Amniotic stem cell (primary cell): ENCODE data around the gene PTPRH.
"Not testable (repeated sequence)": the region's sequence is repeated elsewhere in the genome, so short reads cannot be mapped to it uniquely, and the experiment has no call there.

ENCODE experiments used
- DNase-seq: peaks from one replicate; lab custom pipeline; 2025; lab: John Stamatoyannopoulos, UW

Gene PTPRH

DNA sequence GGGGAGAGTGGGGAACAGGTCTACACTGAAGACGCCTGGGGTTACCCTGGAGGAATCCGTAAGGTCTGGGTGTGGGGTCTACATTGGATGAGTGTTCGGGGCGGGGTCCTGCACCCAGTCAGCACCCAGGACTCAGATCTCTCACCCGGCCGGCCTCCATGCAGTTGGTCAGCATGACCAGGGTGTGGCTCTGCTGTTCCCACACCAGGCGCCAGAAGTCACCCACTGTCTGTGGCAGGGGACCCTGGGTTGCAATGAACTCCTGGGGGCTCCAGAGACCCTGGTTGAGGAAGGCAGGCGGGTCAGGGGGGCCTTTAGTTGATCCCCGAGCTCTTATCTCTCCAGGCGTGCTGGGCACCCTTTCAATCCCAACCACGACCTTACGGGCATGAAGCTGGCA, 23.2 kb downstream of the PTPRH start:
- DNase-seq: no peak

DNA sequence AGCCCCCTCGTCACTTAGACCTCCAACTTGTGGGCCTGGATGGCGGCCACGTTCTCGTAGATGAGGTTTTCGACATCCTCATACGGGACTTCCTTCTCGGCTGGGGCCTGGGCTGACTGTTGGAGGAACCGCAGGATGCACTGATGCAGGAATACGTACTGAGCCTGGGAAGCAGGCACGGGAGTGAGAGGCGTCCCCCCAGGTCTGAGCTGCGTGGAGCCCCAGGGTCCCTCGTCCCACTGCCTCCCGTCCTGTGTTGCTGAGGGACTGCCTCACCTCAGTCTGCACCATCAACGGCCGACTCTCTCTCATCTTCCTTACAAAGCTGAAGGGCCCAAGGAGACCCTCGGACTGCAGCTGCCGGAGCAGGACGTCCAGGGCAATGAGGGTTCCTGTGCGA, 27.6 kb downstream of the PTPRH start:
- no peak for DNase-seq

DNA sequence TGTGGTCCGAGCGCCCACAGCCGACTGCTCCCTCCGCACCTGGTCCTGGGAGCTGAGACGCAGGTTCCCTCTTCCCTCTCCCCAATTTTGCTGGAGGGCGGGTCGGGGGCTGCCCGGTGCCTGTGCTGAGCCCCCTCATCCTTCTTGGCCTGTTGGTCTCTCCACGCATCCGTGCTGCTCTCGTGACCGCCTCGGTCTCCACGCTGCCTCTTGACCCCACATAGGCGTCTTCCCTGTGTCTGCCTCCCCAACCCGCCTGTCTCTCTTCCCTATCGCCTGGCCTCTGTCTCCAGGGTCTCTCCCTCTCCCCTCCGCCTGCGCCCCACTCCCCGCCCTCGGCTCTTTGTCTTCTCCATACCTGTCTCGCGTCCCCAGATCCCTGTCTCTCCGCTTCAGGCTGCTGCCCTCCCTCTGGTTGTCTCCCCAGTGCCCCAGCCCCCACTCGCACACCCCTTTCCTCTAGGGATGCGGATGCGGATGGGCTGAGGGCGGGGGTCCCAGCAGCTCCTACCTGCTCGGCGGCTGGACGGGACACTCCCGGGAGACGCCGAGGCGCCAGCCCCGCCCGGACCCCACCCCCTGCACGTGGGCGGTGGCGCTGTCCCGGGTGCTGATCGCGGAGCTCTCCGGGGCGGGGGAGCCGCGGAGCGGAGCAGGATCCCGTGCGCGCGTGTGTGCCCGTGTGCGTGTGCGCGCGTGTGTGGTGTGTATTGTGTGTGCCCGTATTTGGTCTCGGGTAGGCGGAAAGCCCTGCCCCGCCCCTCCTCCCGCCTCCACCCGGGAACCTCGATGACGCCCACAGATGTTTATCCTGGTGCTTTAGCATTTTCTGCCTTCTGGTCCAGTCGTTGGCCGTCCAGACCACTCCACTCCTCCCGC, 29.5 kb downstream of the PTPRH start, which contains the start of gene SYT5:
Gene SYT5, minus strand, starts transcription at position 684 of the 879 bp plus-strand sequence. CDS start 1,248 bp downstream, outside the sequence.
- no peak for DNase-seq

DNA sequence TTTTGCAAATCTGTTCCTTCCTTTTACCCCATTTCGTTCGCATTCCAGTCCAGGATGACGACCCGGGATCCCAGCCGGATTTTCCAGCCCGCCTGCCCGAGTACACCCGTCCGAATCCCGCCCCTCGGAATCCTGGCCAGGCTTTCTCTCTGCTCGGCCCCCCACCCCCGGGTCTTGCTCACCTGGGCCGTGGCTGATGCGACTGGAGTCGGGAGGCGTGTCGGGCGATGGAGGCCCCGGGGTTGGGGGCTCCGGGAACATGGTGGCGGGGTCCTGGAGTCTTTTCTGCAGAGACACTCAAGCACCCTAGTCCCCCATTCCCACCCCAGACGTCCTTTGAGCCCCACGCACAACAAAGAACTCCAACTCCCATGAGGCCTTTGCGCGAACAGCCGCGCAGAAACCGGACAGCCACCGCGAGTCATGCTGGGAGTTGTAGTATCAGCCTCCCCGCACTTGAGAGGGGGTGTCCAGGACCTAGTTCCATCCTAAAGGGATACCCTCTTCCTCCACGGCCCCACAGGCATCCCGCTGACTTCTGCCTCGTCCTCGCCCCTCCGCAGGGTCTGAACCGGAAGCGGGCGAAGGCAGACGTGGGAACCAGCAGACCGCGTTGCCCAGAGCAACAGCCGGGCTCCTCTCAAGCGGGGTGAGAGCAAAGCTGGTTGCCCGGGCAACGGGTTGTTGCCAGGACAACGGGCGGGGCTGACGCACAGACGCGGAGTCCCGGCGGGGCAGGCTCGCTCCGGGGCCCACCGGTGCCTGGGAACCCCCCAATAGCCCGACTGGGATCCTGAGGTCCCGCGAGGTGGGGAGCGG, 30.3 kb downstream of the PTPRH start:
- peak; percentile 29 for DNase-seq

DNA sequence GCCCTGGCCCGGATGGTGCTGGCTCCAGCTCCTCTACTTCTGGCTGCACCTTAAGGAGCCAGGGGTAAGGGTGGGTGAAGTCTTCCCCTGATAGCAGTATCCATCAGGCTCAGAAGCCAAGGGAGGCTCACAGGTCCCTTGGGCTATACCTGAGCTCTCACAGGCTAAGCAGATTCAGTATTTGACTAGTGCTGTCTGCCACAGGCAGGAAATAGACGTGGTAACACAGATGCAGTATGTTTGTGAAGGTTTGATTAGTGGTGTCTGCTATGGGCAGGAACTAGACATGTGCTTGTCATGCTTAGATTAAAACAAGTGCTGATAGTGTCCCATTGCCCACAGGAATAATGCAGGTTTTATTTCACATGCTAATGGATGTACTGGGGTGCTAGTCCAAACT, 33.2 kb downstream of the PTPRH start:
- DNase-seq: no peak

DNA sequence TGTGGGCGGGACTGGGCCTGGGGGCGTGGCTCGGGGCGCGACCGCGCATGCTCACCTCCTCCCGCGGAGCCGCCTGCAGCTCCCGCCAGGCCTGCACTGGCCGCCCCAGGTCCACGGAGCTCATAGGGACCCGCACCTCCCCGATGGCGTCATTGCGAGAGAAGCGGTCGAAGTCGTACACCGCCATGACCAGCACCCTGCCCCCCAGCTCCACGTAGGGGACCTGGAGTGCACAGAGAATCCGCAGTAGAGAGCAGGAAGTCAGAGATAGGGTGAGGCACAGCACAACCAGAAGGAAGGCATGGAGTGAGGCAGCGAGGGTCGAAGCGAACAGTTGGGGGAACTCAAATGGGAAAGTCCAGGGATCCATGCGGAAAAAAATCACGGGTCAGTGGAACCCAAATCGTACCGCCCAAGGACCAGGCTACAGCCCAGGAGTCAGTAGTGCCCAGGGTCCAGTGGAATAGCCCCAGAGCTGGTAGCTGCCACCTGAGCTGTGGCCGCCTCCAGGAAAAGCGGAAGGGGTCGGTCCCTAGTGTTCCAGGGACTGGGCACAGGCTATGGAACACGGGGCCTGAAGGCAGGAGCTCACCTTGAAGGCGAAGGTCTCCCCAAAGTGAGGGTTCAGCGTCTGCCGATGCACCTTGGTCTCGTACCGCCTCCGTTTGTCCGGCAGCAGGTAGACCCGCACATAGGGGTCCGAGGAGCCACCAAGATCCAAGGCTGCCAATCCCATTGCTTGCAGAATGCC, 34.0 kb downstream of the PTPRH start:
- no peak for DNase-seq

DNA sequence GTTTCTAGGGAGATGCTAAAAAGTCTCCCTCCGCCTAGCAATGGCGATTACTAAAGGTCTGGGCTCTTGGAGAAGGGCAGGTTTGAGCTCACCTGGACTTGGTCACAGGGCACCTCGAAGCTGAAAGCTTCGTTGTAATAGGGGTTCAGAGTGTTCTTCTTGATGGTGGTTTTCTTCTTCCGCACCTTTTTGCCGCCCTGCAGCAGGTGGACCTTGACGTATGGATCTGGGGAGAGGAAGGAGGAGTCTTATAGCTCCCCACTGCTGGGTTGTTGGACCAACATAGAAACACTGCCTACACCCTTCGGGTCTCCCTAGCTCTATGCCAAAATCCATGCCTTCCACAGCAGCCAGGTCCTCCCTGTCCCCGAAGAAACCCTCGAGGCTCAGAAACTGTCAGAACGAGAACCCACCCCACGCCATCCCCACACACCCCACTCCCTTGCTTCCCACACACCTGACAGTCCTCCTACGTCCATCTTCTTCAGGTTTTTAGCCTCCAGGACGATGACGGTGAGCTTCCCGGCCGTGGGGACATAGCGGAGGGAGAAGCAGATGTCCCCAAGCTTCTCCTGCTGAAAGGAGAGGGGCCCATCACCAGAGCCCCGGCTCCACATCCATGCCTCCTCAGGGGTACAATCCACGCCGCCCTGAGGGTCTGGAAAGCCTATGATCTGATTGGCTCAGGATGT, 34.7 kb downstream of the PTPRH start:
- DNase-seq: no peak

DNA sequence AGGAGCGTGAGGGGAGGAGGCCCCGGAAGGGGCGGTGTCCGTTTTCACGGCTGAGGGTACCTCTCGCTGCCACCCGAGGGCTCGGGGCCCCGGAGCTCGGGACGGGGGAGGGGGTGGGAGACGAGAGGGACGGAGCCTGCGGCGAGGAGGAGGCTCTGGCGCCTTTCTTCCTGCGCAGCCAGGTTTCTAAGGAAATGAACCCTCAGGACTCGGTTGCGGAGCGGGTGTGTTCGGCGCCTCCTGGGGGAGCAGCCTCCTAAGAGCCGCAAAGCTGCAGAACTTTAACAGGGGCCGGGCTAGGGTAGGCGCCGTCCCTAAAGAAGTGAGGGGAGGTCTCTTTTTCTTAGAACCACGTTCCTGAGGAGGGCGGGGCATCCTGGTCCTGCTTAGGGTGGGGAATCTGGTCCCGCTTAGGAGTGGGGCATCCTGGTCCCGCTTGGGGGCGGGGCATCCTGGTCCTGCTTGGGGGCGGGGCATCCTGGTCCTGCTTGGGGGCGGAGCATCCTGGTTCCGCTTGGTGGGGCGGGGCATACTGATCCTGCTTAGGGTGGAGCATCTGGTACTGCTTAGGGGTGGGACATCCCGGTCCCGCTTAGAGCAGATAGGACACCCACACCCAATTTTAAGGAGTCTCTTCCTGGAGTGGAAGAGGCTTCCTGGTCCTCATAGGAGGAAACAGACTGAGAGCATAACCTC, 35.4 kb downstream of the PTPRH start:
- DNase-seq: no peak

DNA sequence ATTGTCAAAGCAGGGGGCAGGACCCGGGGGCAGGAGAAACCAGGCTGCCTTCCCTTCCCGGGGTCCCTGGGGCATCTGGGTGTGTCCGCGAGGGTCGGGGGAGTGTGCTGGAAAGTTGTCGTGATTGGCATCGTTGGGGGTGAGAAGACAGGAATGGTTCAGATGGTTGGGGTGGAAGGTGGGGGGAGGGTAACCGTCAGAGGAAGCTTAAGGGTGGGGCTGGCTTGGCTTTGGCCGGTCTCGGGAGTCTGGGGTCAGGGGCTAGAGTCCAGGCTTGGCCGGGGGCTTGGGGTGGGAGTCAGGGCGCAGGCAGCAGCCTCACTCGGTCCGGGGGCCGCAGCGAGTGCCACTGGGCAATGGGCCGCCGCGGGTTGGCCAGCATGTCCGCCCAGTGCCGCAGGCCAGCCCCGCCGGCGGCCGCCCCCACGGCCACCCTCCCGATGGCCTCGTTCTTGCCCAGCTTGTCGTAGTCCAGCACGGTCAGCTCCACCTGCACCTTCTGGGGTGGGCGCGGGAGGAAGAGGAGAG, 36.1 kb downstream of the PTPRH start:
- DNase-seq: no peak

DNA sequence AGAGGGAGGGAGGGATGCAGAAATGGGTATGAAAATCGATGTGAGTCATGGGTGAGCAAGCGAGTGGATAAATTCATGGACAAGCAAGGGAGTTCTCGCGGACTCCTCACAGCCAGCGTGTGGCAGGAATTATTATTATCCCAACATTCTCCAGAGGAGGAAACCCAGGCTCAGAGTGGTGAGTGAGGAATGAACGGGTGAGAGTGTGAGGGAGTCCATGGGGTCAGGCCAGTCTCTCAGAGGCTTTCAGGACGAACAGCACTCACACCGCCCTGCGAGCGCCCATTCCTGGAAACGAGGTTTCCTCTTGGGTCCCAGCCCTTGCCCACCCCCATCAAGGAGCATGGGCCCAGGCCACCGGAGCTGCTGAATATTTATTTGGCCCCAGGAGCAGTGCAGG, 36.6 kb downstream of the PTPRH start:
- no peak for DNase-seq

DNA sequence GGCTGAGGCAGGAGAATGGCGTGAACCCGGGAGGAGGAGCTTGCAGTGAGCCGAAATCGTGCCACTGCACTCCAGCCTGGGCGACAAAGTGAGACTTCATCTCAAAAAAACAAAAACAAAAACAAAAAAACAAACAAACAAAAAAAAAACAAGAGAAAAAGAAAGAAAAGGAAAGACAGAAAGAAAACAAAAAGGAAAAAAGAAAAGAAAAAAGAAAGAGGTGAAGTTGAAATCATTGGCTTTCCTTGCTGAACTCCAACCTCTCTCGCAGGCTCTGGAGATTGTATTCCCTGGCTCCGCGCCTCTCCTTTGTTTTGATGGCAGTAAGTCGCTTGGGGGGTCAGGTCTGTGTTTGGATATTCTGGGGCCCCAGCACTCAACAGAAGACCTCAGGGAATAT, 37.0 kb downstream of the PTPRH start:
- DNase-seq: not testable (repeated sequence)

DNA sequence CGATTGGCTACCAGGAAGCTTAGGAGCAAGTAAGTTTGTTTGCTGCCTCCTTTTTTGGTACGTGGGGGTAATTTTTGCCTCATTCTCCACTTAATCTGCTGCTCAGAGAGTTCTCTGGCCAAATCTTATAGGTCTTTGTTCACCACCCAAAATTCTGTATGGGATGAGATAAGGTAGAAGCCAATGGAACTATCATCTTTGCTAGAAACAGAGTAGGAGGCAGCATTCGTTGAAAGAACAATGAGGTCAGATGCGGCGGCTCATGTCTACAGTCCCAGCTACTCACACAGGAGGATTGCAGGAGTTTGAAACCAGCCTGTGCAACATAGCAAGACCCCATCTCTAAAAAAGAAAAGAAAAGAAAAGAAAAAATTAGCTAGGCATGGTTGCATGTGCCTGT, 37.9 kb downstream of the PTPRH start:
- DNase-seq: no peak

DNA sequence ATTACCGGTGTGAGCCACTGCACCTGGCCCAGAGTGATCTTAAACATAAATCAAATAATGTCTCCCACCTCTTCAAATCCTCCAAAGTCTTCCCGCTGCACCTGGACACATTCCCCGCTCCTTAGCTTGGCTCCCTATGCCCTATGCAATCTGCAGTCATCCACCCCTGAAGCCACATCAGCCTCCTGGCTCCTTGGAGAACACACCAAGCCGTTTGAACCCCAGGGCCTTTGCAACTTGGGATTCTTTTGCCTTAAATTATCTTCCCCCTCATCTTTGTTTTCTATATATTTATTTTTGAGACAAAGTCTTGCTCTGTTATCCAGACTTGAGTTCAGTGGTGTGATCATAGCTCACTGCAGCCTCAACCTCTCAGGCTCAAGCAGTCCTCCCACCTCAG, 40.2 kb downstream of the PTPRH start:
- DNase-seq: no peak

DNA sequence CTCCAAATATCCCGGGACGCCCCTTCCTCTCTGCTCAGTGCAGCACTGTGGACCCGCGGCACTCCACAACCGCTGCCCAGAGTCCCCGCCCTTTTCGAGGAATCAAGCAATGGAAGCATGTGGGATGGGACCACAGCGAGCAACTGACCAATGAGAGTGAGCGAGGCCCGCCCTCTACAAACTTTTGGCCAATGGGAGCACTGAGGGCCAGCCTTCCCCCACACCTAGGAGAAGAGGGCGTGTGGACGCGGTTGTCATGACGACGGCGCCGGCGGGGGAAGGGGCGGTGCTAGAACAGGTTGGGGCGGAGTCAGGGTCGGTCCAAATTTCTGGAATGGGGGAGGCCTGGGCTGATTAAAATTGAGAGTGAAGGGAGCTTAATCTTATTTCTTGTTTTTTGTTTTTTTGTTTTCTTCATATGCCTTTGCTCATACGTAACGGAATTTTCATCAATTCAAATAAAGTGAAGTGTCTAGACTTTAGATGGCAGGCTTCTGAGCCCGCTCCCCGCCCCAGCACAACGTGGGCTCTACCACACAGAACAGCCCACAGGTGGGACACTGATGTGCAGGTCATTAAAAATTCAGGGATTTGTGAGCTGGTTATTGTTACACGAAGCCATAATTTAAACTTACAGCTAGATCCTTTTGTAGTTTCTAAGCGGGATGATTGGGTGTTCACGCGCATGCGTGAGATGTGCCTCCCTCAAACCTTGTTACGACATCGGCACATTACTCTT, 42.6 kb downstream of the PTPRH start, which contains the start of gene DNAAF3:
Gene DNAAF3, minus strand, starts transcription at position 84 of the 739 bp plus-strand sequence. CDS start 200 bp downstream, outside the sequence.
- peak; percentile 95 for DNase-seq

DNA sequence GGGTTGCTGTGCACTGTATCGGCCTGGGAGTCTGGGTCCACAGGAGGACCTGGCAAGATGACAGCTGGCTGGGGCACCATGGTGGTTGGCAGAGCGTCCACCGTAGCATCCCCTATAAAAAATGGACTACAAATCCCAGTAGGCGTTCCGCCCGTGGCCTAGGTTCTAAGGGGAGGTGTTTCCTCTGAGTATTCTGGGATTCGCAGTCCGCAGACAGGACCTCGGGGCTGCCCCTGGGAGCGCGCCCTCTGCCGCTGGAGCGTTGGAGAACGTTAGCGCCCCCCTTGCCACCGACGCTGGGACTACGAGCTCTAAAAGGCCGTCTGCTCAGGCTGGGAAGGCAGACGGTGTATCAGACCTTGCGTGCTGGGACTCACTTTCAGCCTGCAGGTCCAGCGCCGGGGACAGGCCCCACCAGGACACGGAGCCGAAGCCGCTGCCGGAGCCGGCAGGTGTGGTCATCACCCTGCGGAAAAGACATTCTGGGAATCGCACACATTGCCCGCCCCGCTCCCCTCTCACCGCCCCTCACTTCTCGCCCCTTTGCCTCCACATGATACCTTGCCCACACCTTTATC, 43.3 kb downstream of the PTPRH start:
- no peak for DNase-seq

DNA sequence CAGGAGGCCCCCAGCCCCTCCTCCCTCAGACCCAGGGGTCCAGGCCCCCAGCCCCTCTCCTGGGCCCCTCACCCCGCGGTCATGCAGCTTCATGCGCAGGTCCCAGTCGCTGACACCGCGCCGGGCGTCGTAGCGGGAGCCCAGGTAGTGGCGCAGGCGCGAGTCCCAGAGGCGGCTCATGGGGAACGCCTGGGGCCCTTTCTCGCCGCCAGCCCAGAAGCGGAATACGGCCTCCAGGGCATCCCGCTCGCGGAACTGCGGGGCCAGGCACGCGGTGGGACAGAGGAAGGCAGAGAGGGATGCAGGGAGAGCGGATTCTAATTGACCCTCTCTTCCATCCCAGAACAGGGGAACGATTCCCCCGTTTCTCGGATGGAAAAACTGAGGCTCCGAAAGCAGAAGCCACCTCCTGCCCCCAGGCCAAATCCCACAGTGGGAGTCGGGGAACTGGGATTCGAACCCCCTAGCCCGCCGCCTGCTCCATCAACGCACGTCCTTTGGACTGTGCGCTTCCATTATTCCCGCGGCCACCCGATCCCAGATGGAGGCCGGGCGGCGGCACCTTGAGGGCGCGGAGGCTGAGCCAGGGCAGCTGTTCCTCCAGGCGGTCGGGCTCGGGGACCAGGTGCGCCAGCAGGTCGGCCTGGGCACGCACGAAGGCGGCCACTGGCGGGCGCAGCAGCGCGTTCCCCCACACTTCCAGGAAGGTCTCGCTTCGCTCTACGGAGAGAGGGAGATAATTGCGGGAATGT, 47.6 kb downstream of the PTPRH start:
- no peak for DNase-seq

DNA sequence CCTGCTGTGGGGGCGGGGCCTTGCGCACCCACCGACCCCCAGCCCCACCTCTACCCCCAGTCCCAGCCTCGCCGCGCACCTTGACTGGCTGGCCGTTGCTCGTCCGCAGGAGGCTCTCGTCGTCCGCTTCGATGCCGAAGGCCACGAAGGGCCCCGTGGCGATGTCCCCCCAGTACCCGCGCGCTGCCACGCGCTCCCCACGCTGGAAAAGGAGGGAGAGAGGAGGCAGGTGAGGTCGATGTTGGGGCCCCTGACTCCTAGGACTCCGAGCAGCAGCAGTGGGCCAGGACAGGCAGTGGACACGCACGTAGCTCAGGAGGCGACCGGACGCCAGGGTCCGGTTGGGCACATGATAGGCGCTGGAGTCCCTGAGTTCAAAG, 48.3 kb downstream of the PTPRH start:
- no peak for DNase-seq

DNA sequence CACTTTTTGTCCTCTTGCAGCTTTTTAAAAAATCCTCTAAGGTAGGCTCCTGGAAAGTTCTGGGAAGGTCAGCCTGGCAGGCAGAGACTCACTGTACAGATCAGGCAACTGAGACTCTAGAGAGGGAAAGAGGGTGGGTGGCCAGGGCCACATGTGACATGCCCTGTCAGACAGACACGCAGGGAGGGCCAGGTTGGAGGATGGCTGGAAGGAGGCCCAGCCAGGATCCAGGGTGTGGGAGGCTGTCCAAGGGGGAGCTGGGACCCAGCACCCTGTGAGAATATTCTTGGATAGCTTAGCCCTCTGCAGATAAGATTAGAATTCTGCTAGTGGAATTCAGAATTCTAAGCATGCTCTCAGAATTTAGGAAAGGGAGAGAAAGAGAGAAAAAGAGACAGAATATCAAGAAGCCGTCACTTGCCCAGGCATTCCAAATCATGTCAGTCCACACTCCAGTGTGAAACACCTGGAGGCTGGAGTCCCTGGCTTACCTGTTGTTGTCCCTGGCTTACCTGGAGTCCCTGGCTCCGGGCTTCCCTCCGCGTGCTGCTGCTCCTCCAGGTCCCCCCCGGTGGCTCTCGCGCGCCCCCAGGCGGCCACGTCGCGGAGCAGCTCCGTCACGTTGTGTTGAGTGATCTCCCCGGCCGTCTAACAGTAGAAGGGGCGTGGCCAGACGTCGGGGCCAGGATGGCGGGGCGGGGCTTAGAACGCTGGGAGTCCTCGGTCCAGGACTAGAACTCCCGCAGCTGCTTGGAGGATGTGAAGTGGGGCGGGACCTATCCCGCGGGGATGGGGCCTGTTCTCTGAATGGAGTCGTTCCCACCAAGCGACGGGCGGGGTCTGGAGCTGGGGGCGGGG, 48.9 kb downstream of the PTPRH start:
- peak; percentile 40 for DNase-seq
